Measurements from ENCODE around the gene TAOK3. TPM values are rescaled to one million over a fixed set of nuclear protein-coding genes. Genes with fewer than 3 reads are reported as not detected.

Gene TAOK3
- total and polyA plus RNA-seq, 9 of the 15 experiments (the other 6 are each of a cell fraction or from before 2014, with no cell fraction given): 24.3 to 83.5 (median 47.1) TPM

- TF ChIP-seq AFF1 (IDR thresholded peaks at IDR 0.05; ENCODE audit: low read depth in 1 of 2, partially characterized antibody in 2 of 2) (no peak), TEAD2 (tag; IDR thresholded peaks at IDR 0.05) (no peak), BRF1 (IDR thresholded peaks at IDR 0.05; ENCODE audit: borderline replicate concordance, extremely low read depth, insufficient read length) (no peak), RFX7 (CRISPR knock-in tag; IDR thresholded peaks at IDR 0.05) (no peak), NR2C2 (CRISPR knock-in tag; IDR thresholded peaks at IDR 0.05) (no peak), NR2C2 (tag; IDR thresholded peaks at IDR 0.05) (no peak), ZNF24 (IDR thresholded peaks at IDR 0.05) (no peak)
Observed at GRCh38 chr12:118418385-118419057, 45.8 kb upstream of the TAOK3 start (continued).

All from K562 (cell line).